ENCODE results near the gene LRRN4. TPM values are rescaled to one million over a fixed set of nuclear protein-coding genes. Genes with fewer than 3 reads are reported as not detected.

The LRRN4 gene
- total and polyA plus RNA-seq, 2 of the 4 experiments (the other 2 are of a cell fraction), result under 0.01 to 0.19 TPM

GRCh38 chr20:6066582-6066981, 12.7 kb upstream of the LRRN4 start:
- dilution Hi-C loops (cut with HindIII; ENCODE audit: low sequenced_read_pairs, unreplicated experiment), result no loop called here
- Histone ChIP-seq H2BK15ac (ENCODE audit: low read depth, low read length) (no peak overlapping the region), H3K79me1 (ENCODE audit: low read depth in 1 of 2, low read length in 2 of 2) (no peaks in the 10 kb centered on the region), H4K5ac (ENCODE audit: low read depth, low read length) (no peak overlapping the region), H3K27me3 (ENCODE audit: control insufficient read depth, insufficient read depth, low read length) (peaks cover 6% of the 10 kb centered on the region), H2BK120ac (ENCODE audit: low read depth, low read length) (no peak overlapping the region), H2AFZ (replicated peaks; ENCODE audit: low read length, poor library complexity) (no peak overlapping the region), H3K18ac (ENCODE audit: low read depth, low read length) (no peak overlapping the region), H3K14ac (replicated peaks; ENCODE audit: low read depth, low read length) (no peak overlapping the region), H3K9ac (ENCODE audit: low read depth, low read length) (no peak overlapping the region), H3K4me3 (ENCODE audit: insufficient read depth, low read depth, low read length) (no peak overlapping the region), H3K23ac (ENCODE audit: low read depth, low read length) (no peak overlapping the region), H3K4me2 (ENCODE audit: low read depth, low read length) (no peak overlapping the region), H4K8ac (ENCODE audit: low read depth in 2 of 2, low read length in 2 of 2) (no peak overlapping the region), H4K91ac (ENCODE audit: insufficient read depth, low read depth, low read length) (no peak overlapping the region), H3K27ac (ENCODE audit: insufficient read depth, low read length) (no peak overlapping the region), H4K20me1 (ENCODE audit: insufficient read depth, low read length) (no peaks in the 10 kb centered on the region), H3K9me3 (ENCODE audit: control insufficient read depth, insufficient read depth, low read length) (no peaks in the 10 kb centered on the region), H3K9me1 (ENCODE audit: insufficient read depth, low read length) (no peaks in the 10 kb centered on the region), H2AK9ac (replicated peaks; ENCODE audit: low read depth, low read length, poor library complexity) (no peak overlapping the region), H3K4me1 (ENCODE audit: control insufficient read depth, insufficient read depth, low read length) (no peaks in the 10 kb centered on the region), H2BK5ac (ENCODE audit: low read depth, low read length, poor library complexity, severe bottlenecking) (no peak overlapping the region), H2AK5ac (ENCODE audit: low read depth, low read length) (no peak overlapping the region), H3K36me3 (ENCODE audit: control insufficient read depth, insufficient read depth, low read length) (no peaks in the 10 kb centered on the region), H3K56ac (ENCODE audit: extremely low read depth, insufficient read depth, low read length) (no peak overlapping the region), H3K4ac (ENCODE audit: low read depth, low read length) (no peak overlapping the region), H2BK20ac (ENCODE audit: low read depth, low read length) (no peak overlapping the region)
- BruUV-seq (replicated peaks), result no TSS peak
- ATAC-seq (ENCODE audit: low read depth) (no peak), DNase-seq (no peak)
- in situ Hi-C loops (cut with MboI; ENCODE audit: low sequenced_read_pairs), result no loop called here
- ChIA-PET CTCF (interaction anchor here (1.4 kb wide), 1 partner anchor 9 kb away, joined by 3 read pairs; no protein-coding TSS in a partner anchor), POLR2A (ENCODE audit: unreplicated experiment) (no interaction called here)
- intact Hi-C loops (cut with micrococcal nuclease), result no loop called here
- TF ChIP-seq CTCF (conservative IDR thresholded peaks at IDR 0.05; ENCODE audit: low read depth, low read length) (no peak), SMC3 (IDR thresholded peaks at IDR 0.05; ENCODE audit: low read depth, low read length) (no peak), RFX5 (IDR thresholded peaks at IDR 0.05; ENCODE audit: low read depth, low read length) (no peak), FOS (IDR thresholded peaks at IDR 0.05; ENCODE audit: low read depth, low read length) (no peak), CHD1 (IDR thresholded peaks at IDR 0.05; ENCODE audit: low read depth, low read length) (no peak), MXI1 (IDR thresholded peaks at IDR 0.05; ENCODE audit: borderline replicate concordance, low read depth, low read length) (no peak), POLR2A (IDR thresholded peaks at IDR 0.05; ENCODE audit: low read depth, low read length) (no peak), RCOR1 (IDR thresholded peaks at IDR 0.05; ENCODE audit: insufficient replicate concordance, low read length) (no peak), ELK1 (IDR thresholded peaks at IDR 0.05; ENCODE audit: borderline replicate concordance, low read depth, low read length) (no peak), NFE2L2 (IDR thresholded peaks at IDR 0.05; ENCODE audit: low read depth, low read length) (no peak), MAFK (IDR thresholded peaks at IDR 0.05; ENCODE audit: low read depth, low read length) (no peak), CEBPB (IDR thresholded peaks at IDR 0.05; ENCODE audit: low read depth, low read length) (no peak), RAD21 (IDR thresholded peaks at IDR 0.05; ENCODE audit: low read length) (no peak), MAZ (IDR thresholded peaks at IDR 0.05; ENCODE audit: borderline replicate concordance, low read depth, low read length) (no peak), BHLHE40 (IDR thresholded peaks at IDR 0.05; ENCODE audit: low read depth, low read length) (no peak), USF2 (IDR thresholded peaks at IDR 0.05; ENCODE audit: low read depth, low read length) (no peak)
- no CpG with 5 or more reads among the region's 3 CpGs for WGBS, 2 experiments (ENCODE audit: extremely low coverage in 2 of 2, insufficient read length in 1 of 2)

Data from IMR-90 (cell line).